Naive thymus-derived CD8-positive, alpha-beta T cell (primary cell): Measurements from ENCODE around the gene ZNRF4. TPM values are rescaled to one million over a fixed set of nuclear protein-coding genes. Genes with fewer than 3 reads are reported as not detected.
"Not testable (repeated sequence)": the region's sequence is repeated elsewhere in the genome, so short reads cannot be mapped to it uniquely, and the experiment has no call there.

Source experiments
- ATAC-seq, 2 donors: fragments of 150-1000 bp; cut with Tn5 transposase in 1 of 2; sonication (Bioruptor Pico), chemical (Tn5 transposase) in 1 of 2; 1 replicate in 1 of 2; 2 replicates in 1 of 2; pipeline ENCODE4 v1.10.0; 2021; ENCODE audit warnings: mild to moderate bottlenecking in 2 of 2, moderate library complexity in 2 of 2
- POLR2A ChIA-PET: fragments of 350-600 bp; sonication (Branson Sonifier 250); formaldehyde crosslinking; loops from one replicate; lab custom pipeline; 2021; ENCODE audit warnings: antibody characterized with exemption; lab: Charles Lee
- DNase-seq, 10 donors: peaks; one replicate each; pipeline versions ENCODE4 v3.0.0 to v3.0.0-alpha.2; 2020 to 2022
- H3K27ac Mint-ChIP-seq, 10 donors: one replicate each; pipeline ENCODE4 v1.8.0; 2020 to 2022; ENCODE audit warnings: mild to moderate bottlenecking in 10 of 10, mixed read lengths in 10 of 10, moderate library complexity in 4 of 10, inconsistent platforms in 1 of 10
- H3K27me3 Mint-ChIP-seq, 5 donors: one replicate each; pipeline ENCODE4 v1.8.0; 2021 to 2022; ENCODE audit warnings: mixed read lengths in 5 of 5
- H3K36me3 Mint-ChIP-seq, 3 donors: one replicate each; pipeline ENCODE4 v1.8.0; 2020 to 2022; ENCODE audit warnings: mixed read lengths in 3 of 3, mild to moderate bottlenecking in 2 of 3, inconsistent platforms in 1 of 3
- H3K4me1 Mint-ChIP-seq, 4 donors: one replicate each; pipeline ENCODE4 v1.8.0; 2021 to 2022; ENCODE audit warnings: mixed read lengths in 4 of 4
- H3K4me3 Mint-ChIP-seq, 10 donors: one replicate each; pipeline ENCODE4 v1.8.0; 2020 to 2022; ENCODE audit warnings: mild to moderate bottlenecking in 10 of 10, mixed read lengths in 10 of 10, moderate library complexity in 6 of 10, inconsistent platforms in 1 of 10
- H3K9me3 Mint-ChIP-seq, 9 donors: one replicate each; pipeline ENCODE4 v1.8.0; 2020 to 2022; ENCODE audit warnings: mixed read lengths in 9 of 9, mild to moderate bottlenecking in 3 of 9, inconsistent platforms in 1 of 9, moderate library complexity in 1 of 9
- polyA plus RNA-seq, 3 donors: library from polyadenylated mRNA; unstranded; fragments of 300-500 nt; fragmentation: Illumina TruSeq; gene quantifications; one replicate each; pipeline ENCODE4 v1.2.3, GENCODE V29; 2021
- total RNA-seq, 8 experiments: library from RNA in 2 of 8; stranded (reverse) in 2 of 8; gene quantifications; one replicate each; pipeline ENCODE4 v1.2.3 and lab custom pipeline; 2021 to 2026

ZNRF4 gene
- total and polyA plus RNA-seq, 5 experiments from 2014 or later = not detected

DNA sequence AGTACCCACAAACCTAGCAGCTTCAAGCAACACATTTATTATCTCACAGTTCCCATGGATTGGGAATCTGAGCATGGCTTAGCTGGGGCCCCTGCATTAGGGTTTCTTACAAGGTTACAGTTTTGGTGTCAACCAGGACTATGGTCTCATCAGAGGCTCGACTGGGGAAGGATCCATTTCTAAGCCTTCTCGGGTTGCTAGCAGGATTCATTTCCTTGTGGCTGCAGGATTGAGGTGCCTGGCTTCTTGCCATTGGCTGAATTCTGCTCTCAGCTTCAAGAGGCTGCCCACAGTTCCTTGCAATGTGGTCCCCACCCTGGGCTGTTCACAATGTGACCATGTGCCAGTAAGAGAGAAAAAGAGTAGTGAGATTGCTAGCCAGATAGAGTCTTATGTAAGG lies 26.7 kb downstream of the ZNRF4 start:
- no peak overlapping the region for H3K4me3 Mint-ChIP-seq
- H3K27me3 Mint-ChIP-seq = peaks cover 30 to 67% (median 45%) of the 10 kb centered on the region in 5 donors
- ATAC-seq = no peak
- no peak overlapping the region for H3K27ac Mint-ChIP-seq
- H3K9me3 Mint-ChIP-seq = peaks cover 0 to 12% (median 4%) of the 10 kb centered on the region in 9 donors
- POLR2A ChIA-PET = no interaction called here
- no peak for DNase-seq
- peaks cover 2 to 4% (median 3%) of the 10 kb centered on the region in 3 donors for H3K36me3 Mint-ChIP-seq
- H3K4me1 Mint-ChIP-seq = peaks cover 0 to 2% (median 0%) of the 10 kb centered on the region in 4 donors

DNA sequence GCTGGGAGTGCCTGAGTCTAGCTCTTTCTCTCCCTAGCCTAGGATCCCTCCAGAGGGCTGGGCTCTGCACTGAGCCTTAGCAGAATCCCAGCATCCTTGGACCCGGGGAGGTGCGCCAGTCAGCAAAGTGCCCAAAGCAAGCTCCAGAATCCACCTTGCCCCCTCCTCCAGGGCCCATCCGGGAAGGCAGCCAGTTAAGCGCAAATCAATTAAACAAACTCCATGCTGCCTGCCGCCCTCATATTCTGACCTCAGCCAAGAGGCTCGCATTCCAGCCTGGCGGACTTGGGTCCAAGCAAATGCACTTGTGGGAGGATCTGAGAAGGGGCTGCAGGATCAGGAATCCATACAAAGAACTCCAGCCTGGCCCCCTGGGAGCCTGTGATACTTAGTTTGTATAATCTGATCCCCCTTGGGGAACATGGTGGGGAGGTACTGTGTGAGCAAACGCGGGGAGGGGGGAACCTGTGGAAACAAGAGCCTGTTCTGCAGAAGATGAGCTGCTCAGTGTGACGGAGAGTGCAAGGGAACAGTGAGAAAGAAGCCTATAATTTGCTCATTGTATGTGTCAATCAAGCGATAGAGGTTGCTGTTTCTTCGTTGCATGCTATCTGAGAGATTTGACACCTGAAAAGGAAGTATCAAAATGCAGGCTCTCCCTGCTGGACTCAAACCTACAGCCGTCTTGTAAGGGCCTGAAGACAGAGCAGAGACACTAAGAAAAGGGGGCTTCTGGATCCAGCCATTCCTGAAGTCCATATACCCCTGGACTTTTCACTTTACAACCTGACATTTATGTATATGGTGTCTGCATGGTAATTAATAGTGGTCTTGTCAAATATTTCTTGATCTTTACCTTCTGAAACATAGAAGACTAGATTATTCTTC lies 29.4 kb downstream of the ZNRF4 start:
- H3K4me1 Mint-ChIP-seq = peaks cover 0 to 2% (median 0%) of the 10 kb centered on the region in 4 donors
- H3K27ac Mint-ChIP-seq = no peak overlapping the region
- peaks cover 2 to 4% (median 3%) of the 10 kb centered on the region in 3 donors for H3K36me3 Mint-ChIP-seq
- peaks cover 0 to 12% (median 4%) of the 10 kb centered on the region in 9 donors for H3K9me3 Mint-ChIP-seq
- H3K27me3 Mint-ChIP-seq = peaks cover 21 to 64% (median 34%) of the 10 kb centered on the region in 5 donors
- ATAC-seq = no peak
- H3K4me3 Mint-ChIP-seq = no peak overlapping the region
- no peak for DNase-seq
- POLR2A ChIA-PET = no interaction called here

DNA sequence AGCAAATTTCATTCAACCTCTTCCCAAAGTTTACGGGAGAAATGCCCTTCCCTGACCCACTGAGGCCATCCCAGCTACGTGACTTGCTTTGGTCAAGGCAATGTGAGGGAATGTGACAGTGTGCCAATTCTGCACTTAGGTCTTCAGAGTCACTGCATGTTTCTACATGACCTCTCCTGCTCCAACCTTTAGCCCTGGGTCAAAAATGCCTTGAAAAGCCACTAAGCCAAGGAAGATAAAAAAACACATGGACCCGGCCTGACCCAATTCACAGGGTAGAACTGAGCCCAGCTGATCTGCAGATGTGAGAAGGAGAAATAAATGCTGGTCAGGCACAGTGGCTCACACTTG lies 30.0 kb downstream of the ZNRF4 start:
- peaks cover 0 to under 1% (median 0%) of the 10 kb centered on the region in 4 donors for H3K4me1 Mint-ChIP-seq
- H3K9me3 Mint-ChIP-seq = peaks cover 0 to 12% (median 4%) of the 10 kb centered on the region in 9 donors
- H3K4me3 Mint-ChIP-seq = no peak overlapping the region
- DNase-seq = no peak
- ATAC-seq = no peak
- POLR2A ChIA-PET = no interaction called here
- H3K36me3 Mint-ChIP-seq = peaks cover under 1 to 4% (median 4%) of the 10 kb centered on the region in 3 donors
- H3K27ac Mint-ChIP-seq = no peak overlapping the region
- peaks cover 24 to 65% (median 36%) of the 10 kb centered on the region in 5 donors for H3K27me3 Mint-ChIP-seq

- H3K36me3 Mint-ChIP-seq, POLR2A ChIA-PET, H3K27ac Mint-ChIP-seq, DNase-seq, ATAC-seq, H3K4me3 Mint-ChIP-seq, H3K4me1 Mint-ChIP-seq: not testable (repeated sequence)
- H3K27me3 Mint-ChIP-seq = peaks cover 27 to 65% (median 37%) of the 10 kb centered on the region in 5 donors
- H3K9me3 Mint-ChIP-seq = peaks cover 0 to 12% (median 4%) of the 10 kb centered on the region in 9 donors
These were observed 30.4 kb downstream of the ZNRF4 start for GRCh38 chr19:5485658-5486057.

- Mint-ChIP-seq H3K4me1 (no peaks in the 10 kb centered on the region), H3K36me3 (peaks cover 0 to 2% (median 2%) of the 10 kb centered on the region in 3 donors), H3K9me3 (peaks cover 0 to 6% (median 2%) of the 10 kb centered on the region in 9 donors), H3K4me3 (no peak overlapping the region), H3K27me3 (peaks cover 22 to 75% (median 41%) of the 10 kb centered on the region in 5 donors), H3K27ac (no peak overlapping the region)
- no peak for ATAC-seq
- POLR2A ChIA-PET = no interaction called here
- DNase-seq = no peak
These were observed 32.0 kb downstream of the ZNRF4 start for GRCh38 chr19:5487222-5487621.

DNA sequence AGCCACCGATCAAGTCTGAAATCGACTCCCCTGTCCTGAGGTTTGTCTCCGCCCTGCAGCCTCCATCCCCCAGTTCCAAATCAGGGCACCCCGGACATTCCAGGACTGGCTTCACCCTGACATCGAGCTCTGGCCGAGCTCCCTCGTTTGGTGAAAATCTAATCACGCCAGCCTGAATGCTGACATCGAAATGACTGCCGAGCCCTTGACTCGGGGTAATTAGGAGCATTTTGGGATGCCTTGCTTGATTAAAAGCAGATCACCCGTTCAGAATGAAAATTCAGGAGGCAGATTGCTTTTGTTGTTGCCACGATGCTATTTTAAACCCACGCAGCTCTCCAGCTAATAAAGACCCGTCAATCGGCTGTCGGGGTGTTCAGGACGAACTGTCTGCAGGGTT lies 34.3 kb downstream of the ZNRF4 start:
- peaks cover 0 to 3% (median 0%) of the 10 kb centered on the region in 4 donors for H3K4me1 Mint-ChIP-seq
- H3K27ac Mint-ChIP-seq = no peak overlapping the region
- DNase-seq (no peak), ATAC-seq (no peak)
- H3K9me3 Mint-ChIP-seq = peaks cover 0 to 2% (median 0%) of the 10 kb centered on the region in 9 donors
- peaks cover 17 to 84% (median 38%) of the 10 kb centered on the region in 5 donors for H3K27me3 Mint-ChIP-seq
- H3K36me3 Mint-ChIP-seq = peaks cover 0 to 2% (median 0%) of the 10 kb centered on the region in 3 donors
- POLR2A ChIA-PET = interaction anchor here (0.5 kb wide), 1 partner anchor 30 kb away, joined by 3 read pairs; no protein-coding TSS in a partner anchor
- no peak overlapping the region for H3K4me3 Mint-ChIP-seq

GRCh38 chr19:5491565-5491964 lies 36.3 kb downstream of the ZNRF4 start:
- ATAC-seq = no peak
- POLR2A ChIA-PET = no interaction called here
- peaks cover 16 to 83% (median 45%) of the 10 kb centered on the region in 5 donors for H3K27me3 Mint-ChIP-seq
- no peak overlapping the region for H3K4me3 Mint-ChIP-seq
- peaks cover 0 to 4% (median 0%) of the 10 kb centered on the region in 4 donors for H3K4me1 Mint-ChIP-seq
- peaks cover 0 to 2% (median 0%) of the 10 kb centered on the region in 9 donors for H3K9me3 Mint-ChIP-seq
- DNase-seq = no peak
- H3K36me3 Mint-ChIP-seq = peaks cover 0 to 2% (median 0%) of the 10 kb centered on the region in 3 donors
- no peak overlapping the region for H3K27ac Mint-ChIP-seq

DNA sequence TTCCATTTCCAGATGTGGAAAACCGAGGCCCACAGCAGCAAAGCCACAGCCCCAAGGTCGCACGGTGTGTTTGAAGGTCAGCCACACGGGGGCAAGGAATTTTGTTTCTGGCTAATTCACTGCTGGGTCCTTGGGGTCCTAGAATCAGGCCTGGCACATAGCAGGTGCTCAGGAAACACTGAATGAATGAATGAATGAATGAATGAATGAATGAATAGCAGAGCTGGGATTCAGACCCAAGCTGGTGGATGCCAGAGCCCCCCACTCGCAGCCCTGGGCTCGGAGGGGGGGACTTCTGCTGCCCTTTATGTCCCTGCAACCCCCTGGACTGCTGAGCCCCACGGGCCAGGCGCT lies 37.0 kb downstream of the ZNRF4 start:
- H3K4me1 Mint-ChIP-seq = peaks cover 0 to 4% (median 0%) of the 10 kb centered on the region in 4 donors
- peaks cover 0 to 2% (median 0%) of the 10 kb centered on the region in 3 donors for H3K36me3 Mint-ChIP-seq
- no peak overlapping the region for H3K27ac Mint-ChIP-seq
- peaks cover 19 to 84% (median 52%) of the 10 kb centered on the region in 5 donors for H3K27me3 Mint-ChIP-seq
- no peak overlapping the region for H3K4me3 Mint-ChIP-seq
- POLR2A ChIA-PET = no interaction called here
- no peak for ATAC-seq
- DNase-seq = no peak
- H3K9me3 Mint-ChIP-seq = peaks cover 0 to 3% (median 0%) of the 10 kb centered on the region in 9 donors

DNA sequence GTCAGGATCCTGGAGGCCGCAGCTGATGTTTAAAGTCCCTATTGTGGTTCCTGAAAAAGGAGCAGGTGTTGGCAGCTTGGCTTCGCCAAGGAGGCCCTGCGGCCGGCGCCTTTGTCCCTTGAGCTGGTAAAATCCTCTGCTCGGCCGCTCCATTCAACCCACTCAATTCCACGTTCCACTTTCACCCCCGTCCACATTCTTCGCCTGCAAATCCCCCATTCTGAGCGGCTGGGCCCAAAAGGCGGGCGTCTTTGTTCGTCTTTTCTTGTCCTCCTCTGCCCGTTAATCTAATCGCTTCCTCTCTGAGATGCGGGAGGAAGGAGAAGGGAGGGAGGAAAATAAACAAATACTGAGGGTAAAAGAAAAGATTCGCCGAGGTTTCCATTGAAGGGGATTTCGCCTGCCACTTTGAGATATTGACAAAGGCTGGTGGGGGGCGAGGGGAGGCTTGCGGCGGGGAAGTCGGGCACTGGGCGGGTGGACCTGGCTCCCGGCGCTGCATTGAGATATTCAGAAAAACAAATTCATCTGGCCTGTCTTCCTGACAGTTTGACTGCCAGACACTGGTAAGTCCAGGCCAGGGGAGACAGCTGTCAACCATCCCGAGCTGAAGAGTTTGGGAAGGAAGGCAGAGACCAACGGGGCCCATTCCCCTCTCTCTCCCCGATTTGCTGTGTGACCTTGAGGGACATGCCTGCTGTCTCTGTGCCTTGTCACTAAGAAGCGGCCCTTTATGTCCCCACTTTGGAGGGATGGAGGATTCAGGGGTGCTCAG lies 37.6 kb downstream of the ZNRF4 start:
- H3K4me1 Mint-ChIP-seq = peaks cover 0 to 4% (median 0%) of the 10 kb centered on the region in 4 donors
- H3K27ac Mint-ChIP-seq = no peak overlapping the region
- H3K36me3 Mint-ChIP-seq = peaks cover 0 to 2% (median under 1%) of the 10 kb centered on the region in 3 donors
- POLR2A ChIA-PET = no interaction called here
- no peak overlapping the region for H3K4me3 Mint-ChIP-seq
- ATAC-seq (no peak), DNase-seq (no peak)
- peaks cover 24 to 85% (median 58%) of the 10 kb centered on the region in 5 donors for H3K27me3 Mint-ChIP-seq
- H3K9me3 Mint-ChIP-seq = peaks cover 0 to 3% (median 0%) of the 10 kb centered on the region in 9 donors

DNA sequence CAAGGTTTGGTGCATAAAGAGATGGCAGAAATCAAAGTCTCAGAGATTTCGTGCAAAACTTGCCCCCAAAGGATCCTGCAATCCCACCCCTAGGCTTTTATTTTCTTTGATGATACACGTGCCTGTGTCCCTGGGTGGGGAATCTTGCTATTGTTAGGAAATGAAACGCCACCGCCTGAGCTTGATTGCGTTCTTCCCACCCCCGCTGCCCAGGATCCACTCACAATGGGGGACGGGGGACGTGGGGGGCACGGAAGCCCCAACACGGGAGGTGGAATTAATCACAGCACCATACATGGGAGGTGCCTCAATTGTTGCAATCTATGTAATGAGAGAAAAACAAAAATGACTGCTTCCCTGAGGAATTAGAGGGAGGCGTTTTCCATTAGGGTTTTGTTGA lies 39.6 kb downstream of the ZNRF4 start:
- ATAC-seq = no peak
- Mint-ChIP-seq H3K9me3 (peaks cover 0 to 7% (median 4%) of the 10 kb centered on the region in 9 donors), H3K4me1 (peaks cover 0 to 4% (median 0%) of the 10 kb centered on the region in 4 donors), H3K27ac (no peak overlapping the region), H3K27me3 (peaks cover 29 to 86% (median 62%) of the 10 kb centered on the region in 5 donors), H3K36me3 (peaks cover 0 to 5% (median 2%) of the 10 kb centered on the region in 3 donors), H3K4me3 (no peak overlapping the region)
- DNase-seq = no peak
- POLR2A ChIA-PET = no interaction called here

GRCh38 chr19:5495792-5496191 lies 40.6 kb downstream of the ZNRF4 start:
- peaks cover 23 to 79% (median 52%) of the 10 kb centered on the region in 5 donors for H3K27me3 Mint-ChIP-seq
- peaks cover 0 to 4% (median 0%) of the 10 kb centered on the region in 4 donors for H3K4me1 Mint-ChIP-seq
- no peak for ATAC-seq

GRCh38 chr19:5497297-5497696 lies 42.1 kb downstream of the ZNRF4 start:
- Mint-ChIP-seq H3K27me3 (peaks cover 23 to 69% (median 48%) of the 10 kb centered on the region in 5 donors), H3K9me3 (peaks cover 4 to 28% (median 17%) of the 10 kb centered on the region in 9 donors), H3K4me3 (no peak overlapping the region), H3K36me3 (peaks cover 6 to 14% (median 12%) of the 10 kb centered on the region in 3 donors), H3K27ac (no peak overlapping the region), H3K4me1 (peaks cover 0 to 4% (median 0%) of the 10 kb centered on the region in 4 donors)
- POLR2A ChIA-PET = no interaction called here
- ATAC-seq (no peak), DNase-seq (no peak)

More at GRCh38 chr19:5495792-5496191, 40.6 kb downstream of the ZNRF4 start:
- POLR2A ChIA-PET = no interaction called here
- DNase-seq = no peak
- Mint-ChIP-seq H3K4me3 (no peak overlapping the region), H3K9me3 (peaks cover 0 to 13% (median 6%) of the 10 kb centered on the region in 9 donors), H3K36me3 (peaks cover 0 to 3% (median 2%) of the 10 kb centered on the region in 3 donors), H3K27ac (no peak overlapping the region)
